GM19395 (cell line): ENCODE measurements around the gene SPTBN2.

Experiments used
- ATAC-seq: cut with Tn5 transposase; IDR thresholded peaks from one replicate; pipeline ENCODE4 v1.9.1; 2021; ENCODE audit warnings: mild to moderate bottlenecking, moderate library complexity; ENCODE audit not compliant: unreplicated experiment

Gene SPTBN2

DNA sequence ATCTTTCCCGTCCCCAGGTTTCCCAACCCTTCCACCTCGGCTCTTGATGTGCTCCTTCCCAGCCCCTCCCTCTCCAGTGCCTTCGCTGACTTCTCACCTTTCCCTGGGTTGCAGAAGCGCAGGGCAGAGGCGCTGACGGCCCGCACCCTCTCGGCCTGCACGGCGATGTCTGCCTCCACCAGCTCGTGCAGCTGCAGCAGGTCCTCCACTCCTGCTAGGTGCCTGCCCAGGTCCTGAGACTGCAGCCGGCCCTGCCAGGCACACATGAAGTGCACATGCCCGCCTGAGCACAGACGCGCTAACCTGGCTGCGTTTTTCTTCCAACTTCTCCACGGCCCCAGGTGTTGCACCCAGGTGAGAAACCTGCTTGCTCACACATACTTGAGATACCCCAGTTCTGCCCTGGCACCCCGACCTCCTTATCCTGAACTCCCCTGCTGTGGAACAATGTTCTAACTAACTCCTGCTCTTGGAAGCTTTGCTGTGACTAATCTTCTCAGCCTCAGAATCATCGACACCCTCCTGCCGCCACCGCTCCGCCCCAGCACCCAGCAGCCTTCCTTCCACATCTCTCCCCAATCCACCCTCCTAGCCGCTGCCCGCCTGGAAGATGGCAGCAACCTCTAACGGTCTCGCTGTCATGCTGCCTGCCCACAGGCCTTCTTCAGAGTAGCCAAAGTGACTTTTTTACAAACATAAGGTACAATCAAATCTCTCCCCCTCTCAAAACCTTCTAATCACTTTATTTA lies 23.3 kb downstream of the SPTBN2 start:
- no peak for ATAC-seq

DNA sequence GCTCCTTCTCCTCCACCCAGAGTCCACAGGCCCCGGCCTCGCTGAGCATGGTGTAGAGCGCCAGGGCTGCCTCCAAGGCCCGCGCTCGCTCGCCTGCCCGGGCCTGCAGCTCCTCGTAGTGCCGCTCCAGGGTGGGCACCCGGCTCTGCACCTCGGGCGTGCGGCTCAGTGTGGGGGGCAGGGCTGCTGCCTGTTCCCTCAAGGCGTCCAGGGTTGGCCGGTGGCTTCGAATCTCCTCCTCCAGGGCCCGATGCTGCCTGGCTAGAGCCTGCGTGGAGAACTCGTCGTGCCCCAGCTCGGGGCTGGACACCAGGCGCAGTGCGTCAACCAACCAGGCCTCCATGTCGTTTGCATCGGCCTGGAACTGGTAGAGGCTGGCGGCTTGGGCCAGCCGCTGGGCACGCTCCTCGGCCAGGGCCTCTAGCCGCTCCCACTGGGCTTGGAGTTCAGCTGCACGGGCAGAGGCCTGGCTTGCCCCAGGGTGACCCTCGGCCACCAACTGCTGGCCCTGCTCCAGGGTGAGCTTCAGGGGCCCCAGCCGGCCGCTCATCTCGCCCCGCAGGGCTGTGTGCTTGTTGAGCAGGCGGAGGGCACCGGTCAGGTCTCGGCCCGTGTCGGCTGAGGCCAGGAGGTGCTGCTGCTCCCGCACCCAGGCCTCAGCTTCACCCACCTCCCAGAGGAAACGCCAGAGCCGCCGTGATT lies 24.2 kb downstream of the SPTBN2 start:
- ATAC-seq: no peak

DNA sequence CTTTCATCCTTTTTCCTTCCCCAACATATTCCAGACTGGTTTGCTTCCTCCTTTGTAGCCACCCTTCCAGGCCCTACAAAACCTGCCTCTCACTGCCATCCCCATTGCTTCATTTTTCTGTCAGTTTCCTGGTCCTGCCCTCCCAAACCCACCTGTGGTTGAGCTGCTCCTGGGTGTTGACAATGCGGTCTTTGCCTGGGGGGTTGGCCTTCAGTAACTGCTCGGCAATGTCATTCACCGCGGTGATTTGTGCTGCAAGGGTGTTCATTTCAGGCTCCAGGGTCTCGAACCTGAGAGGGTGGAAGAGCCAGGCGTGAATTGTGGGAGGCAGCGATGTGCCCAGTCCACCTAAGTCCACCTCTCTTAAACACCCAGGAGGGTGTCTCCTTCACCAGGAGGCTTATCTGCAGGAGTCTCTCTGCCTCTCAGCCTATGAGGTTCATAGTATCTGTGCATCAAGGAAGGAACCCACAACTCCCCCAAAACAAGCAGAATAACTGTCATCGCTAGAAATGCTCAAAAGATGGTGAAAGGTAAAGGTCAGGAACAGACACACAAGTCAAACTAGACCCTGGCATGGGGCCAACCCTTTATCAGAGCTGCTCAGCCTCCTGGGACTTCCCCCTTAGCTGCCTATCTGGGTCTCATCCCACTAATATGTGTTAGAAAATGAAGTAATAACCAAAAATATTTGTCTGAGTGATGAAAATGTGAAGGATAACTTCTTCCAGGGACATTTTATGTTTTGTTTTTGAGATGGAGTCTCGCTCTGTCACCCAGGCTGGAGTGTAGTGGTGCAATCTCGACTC lies 27.4 kb downstream of the SPTBN2 start:
- ATAC-seq: no peak

DNA sequence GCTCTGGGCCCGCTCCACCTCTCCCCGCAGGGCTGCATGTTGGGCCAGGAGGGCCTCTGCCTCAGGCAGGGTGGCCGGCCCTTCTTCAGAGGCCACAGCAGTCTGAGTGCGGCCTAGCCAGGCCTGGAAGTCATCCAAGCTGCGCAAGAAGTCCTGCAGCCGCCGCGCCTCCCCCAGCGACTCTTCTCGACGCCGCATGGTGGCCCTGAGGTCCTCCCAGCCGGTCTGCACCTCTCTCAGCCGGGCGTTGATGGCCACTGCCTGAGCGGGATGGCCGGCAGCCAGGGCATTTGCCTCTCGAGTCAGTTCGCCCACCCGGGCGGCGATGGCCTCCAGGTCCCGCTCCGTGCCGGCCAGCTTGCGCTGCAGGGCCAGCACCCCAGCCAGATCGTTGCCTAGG lies 28.3 kb downstream of the SPTBN2 start:
- no peak for ATAC-seq

DNA sequence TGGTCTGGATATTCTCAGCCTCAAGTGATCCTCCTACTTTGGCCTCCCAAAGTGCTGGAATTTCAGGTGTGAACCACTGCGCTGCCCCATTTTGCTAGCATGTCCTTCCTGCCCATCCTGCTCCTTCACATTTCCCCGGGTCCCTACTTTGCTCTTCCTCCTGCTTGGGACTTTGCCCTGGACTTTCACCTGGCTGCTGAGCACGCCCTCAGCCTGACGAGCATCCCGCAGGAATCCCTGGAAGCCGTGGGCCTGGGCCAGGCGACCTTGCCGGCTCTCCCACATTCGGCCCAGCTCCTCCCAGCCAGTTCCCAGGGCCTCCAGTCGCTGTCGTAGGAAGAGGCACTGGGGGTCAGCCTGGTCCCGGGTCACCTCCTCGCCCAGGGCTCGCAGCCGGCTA lies 28.7 kb downstream of the SPTBN2 start:
- ATAC-seq: no peak

DNA sequence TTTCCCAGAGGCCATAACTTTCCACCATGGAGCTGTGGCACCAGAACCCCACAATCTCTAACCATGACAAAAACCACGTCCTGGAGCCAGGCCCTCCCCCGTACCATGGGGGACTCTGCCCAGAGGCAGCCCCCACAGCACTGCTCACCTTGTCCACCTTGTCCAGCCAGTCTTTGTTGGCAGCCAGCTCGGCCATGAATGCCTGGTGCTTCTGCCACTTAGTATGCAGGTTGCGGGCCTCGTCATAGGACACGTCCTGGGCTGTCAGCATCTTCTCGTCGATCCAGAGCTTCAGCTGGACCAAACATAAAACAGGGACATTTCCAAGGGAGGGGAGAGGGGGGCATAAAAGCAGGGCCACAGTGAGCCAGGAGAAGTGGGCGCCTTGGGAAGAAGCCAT lies 30.5 kb downstream of the SPTBN2 start:
- no peak for ATAC-seq

DNA sequence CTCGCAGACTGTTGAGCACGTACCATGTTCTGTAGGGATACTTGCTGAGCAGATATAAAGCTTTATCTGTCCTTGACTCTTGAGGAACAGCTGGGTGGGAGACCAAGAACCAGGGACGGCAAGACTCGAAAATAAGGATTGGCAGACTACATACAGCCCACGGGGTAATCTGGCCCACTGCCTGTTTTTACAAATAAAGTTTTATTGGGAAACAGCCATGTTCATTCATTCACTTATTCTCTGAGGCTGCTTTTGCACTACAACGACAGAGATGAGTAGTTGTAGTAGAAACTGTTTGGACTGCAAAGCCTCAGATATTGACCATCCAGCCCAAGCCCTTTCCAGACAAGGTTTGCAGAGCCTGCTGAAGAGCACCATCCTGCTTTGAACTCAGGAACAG lies 31.0 kb downstream of the SPTBN2 start:
- ATAC-seq: no peak

DNA sequence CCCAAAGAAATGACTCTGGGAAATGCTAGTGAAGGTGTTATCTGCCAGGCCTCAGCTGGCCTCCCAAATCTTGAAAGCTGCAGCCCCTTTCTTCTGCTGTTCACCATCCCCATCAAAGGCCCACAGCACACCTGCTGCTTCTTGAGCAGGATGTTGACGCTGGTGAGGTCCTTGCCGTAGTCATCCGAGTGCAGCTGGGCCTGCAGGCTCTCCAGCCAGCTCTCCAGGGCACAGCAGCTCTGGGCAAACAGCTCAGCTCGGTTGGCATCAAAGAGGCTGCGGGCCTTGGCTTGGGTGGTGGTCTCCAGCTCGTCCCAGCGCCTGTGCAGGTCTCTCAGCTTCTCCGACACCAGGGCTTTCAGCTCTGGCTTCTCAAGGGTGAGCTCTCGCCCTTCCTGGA lies 32.9 kb downstream of the SPTBN2 start:
- no peak for ATAC-seq

DNA sequence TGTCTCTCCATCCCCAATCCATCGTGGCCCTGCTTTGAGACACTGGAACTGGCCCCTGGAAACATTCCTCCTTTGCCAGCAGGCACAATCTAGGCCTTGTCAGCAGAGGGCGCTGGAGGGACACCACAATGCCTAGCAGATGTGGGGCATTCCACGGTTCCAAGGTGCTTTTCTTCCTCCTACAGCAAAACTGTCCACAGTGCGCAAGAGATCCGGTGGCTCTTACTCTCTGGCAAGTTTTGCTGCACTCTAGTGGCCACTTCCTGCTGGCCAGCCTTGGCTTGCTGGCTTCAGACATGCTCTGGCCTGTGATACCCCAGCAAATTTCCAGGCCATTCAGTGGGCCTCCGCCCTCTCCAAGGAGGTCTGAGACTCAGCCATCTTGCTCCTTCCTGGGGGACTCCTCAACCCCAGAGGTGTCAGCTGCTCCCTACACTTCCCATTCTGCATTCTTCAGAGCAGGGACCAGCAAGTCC lies 34.2 kb downstream of the SPTBN2 start:
- ATAC-seq: no peak

DNA sequence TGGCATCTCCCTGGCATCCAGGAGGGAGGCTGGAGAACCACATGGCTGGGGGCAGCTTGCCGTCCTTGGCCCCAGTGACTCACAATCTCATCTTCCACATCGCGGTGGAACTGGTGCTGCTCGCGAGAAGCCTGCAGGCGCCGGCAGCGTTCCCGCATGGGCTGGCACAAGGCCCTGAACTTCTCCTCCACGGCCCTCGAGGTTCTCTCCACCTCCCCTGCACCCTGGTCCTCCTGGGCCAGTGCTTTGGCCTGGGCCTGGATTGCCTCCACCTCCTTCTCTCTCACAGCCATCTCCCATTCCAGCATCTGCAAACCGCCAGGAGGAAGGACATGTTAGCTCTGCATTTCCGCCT lies 35.0 kb downstream of the SPTBN2 start:
- no peak for ATAC-seq

DNA sequence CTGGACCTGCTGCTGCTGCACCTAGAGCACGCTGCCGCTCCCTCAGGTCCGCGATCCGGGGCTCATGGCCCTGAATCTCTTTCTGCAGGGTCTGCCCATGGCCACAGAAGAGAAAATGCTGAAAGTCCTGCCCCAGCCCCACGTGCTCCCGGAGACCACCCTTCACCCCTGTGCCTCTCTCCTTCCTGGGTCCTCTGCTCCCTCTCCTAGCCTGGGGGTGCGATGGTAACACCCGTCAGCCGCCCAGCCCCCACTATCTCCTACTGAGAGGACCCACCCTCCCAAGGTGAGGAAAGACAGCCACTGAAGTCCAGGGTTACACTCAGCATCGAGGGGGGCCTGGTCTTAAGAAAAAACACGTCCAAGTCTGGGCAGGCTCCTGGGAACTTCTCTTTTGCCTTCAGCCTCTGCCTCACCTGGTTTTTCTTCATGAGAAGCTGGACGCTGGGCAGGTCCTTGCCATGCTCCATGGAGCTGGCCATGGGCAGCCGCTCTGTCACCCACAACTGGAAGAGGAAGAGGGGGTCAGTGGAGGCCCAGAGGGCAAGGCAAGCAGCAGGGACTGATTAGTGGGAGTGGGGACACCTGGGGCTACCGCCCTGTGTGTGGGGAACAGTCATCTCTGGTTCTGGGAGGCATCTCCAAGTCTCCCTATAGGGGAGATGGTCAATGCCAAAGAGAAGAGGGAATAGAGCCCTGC lies 35.5 kb downstream of the SPTBN2 start:
- ATAC-seq: no peak

DNA sequence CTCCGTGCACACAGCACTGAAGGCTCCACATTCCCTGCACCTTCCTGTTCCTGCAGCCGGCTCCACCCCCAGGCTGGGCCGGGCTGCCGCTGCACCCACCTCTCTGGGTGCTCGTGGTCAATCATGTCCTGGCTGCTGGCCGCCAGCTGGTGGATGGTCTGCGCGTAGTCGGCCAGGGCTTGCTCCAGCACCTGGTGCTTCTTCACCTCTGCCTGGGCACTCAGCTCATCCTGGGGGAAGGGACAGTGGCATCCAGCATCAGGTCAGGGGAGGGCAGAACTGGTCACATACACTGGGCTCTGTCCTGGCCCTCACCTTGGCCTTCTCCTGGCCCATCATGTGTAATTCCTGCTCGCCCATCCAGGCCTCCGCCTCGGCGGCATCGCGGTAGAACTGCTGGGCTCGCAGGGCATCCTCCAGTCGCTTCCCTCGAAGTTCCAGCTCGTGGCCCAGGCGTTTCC lies 36.1 kb downstream of the SPTBN2 start:
- no peak for ATAC-seq

DNA sequence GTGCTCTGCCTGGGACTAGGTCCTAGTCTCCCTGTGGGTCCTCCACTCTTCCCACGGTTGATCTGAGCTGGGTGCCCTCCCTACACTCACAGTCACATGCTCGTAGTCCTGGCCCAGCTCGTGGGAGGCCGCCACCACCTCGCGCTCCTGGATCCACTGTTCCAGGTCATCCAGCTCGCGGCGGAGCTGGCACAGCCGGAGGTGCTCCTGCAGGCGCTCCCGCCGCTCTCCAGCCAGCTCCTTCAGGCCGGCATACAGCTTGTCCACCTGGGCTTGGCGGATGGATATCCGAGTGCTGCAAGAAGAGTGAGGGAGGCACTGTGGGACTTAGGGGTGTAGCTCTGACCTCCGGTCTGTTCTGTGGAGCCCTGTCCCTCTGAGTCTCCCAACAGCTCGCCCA lies 36.6 kb downstream of the SPTBN2 start:
- ATAC-seq: no peak

DNA sequence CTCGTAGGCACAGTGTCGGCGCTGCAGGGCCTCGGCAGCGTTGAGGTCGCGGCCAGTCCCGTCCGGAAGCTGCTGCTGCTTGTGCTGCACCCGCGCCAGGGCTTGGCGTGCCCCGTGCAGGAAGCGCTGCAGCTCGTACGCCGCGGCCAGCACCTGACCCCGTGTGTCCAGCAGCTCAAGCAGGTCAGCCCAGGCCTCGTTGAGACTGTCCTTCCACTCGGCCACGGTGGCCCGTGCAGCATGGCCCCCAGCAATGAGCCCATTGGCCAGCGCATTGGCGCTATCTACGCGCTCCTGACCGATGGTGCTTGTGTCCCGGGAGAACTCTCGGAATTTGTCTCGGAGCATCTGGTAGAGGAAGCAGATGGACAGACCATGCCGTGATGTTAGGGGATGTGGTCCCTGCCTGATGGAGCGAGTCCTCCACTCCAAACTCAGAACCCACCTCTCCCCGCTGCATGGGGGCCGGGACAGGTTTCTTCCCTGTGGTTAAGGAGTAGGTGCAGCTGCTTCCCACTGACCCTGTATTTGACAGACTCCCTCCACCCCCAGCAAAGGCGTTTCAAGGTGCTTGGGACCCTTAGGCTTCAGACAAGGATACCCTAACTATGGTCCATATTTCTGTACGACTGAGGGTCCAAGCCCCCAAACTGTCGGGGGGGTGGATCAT lies 37.6 kb downstream of the SPTBN2 start:
- no peak for ATAC-seq

DNA sequence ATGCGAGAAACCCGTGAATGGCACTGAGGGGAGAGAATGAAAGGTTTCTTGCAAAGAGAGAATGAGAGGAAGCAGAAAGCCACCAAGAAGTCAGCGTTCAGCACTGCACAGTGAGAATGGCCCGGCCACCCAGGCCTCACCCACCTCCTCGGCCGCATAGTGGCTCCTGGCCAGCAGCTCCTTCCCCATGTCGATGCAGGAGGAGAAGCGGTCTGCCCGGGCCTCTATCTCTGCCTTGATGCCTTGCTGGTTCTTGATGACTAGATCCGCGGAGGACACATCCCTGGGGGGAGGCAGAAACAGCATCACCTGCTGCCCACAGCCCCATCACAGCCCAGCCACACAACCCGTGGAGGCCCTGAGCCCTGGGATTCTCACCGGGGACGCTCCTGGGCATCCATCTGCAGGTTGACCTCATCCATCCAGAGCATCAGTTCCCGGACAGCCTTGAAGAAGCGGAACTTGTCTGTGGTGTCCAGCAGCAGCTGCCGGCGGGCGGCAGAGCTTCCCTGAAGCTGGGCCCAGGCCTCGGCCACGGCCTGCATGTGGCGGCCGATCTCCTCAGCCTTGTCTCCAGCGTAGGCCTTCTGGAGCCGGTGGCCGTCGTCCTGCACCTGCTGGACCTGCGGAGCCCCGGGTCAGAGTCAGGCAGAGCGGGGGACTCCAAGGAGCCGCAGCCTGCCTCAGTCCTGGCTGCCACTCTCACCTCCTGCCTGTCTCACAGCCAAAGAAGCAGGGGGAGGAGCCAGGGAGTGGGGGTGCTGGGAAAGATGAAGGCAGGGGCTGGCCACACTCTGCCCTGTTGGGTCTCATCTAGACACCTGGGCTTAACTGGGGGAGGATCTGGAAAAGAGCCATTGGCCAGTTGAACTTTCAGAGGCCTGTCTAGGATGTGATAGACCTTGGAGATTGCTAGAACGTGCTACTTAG lies 39.1 kb downstream of the SPTBN2 start:
- ATAC-seq: no peak

DNA sequence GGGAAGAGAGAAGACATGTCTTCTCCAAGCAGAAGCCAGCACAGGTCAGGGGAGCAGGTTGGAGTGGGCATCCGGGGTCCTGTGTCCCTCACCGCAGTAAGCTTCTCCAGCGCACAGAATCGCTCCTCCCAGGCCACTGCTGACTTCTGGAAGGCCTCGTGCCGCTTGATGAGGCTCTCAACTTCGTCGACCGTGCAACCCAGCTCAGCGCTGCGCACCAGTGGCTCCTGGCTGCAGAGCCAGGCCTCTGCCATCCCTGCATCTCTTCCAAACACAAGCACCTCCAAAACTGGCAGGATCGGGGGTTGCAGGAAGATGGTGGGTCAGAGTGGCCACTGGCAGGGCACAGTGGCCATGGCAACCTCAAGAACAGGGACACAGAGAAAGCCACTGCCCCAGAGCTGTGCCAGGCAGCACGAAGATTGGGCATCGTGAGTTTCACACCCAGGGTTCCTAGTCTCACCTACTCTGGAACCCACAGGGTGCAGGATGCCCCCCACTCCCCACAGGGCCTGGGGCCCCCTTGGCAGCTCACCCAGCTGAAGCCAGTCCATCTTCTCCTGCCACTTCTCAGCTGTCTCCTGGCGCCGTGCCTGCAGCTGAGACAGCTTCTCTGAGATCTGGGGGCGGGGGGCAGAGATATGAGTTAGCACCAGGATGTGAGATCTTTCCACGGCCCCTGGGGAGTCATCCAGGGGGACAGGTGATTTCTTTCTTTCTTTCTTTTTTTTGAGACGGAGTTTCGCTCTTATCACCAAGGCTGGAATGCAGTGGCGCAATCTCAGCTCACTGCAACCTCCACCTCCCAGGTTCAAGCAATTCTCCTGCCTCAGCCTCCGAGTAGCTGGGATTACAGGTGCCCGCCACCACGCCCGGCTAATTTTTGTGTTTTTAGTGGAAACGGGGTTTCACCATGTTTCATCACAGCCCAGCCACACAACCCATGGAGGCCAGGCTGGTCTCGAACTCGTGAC lies 40.2 kb downstream of the SPTBN2 start:
- ATAC-seq: no peak

DNA sequence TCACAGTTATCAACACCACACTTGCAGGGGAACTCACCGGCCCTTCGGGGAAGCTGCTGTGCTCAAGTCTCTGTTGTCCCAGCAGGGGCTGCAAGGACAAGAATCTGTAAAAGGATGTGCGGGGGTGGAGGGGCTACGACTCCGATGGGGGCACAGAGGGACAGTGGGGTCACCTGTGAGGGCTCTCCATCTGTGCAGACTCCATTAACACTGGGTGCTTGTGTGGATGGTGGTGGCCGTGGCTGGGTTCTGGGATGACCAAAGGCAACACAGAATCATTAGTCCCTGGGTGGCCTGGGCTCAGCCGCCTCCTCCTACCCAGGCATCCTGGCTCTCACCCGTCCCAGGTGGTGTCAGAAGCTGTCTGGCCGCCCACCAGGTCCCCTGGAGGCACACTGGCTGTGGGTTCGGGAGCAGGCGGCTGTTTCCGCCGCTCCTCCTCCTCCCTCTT lies 41.2 kb downstream of the SPTBN2 start:
- ATAC-seq: no peak
